GM18873 (cell line): ENCODE results near the gene SSR4.
"Not testable (repeated sequence)": the region's sequence is repeated elsewhere in the genome, so short reads cannot be mapped to it uniquely, and the experiment has no call there.

Experiments used
- ATAC-seq: cut with Tn5 transposase; IDR thresholded peaks from one replicate; pipeline ENCODE4 v1.9.1; 2021; ENCODE audit warnings: mild to moderate bottlenecking, moderate library complexity, moderate number of reproducible peaks; ENCODE audit not compliant: unreplicated experiment, low FRiP score

Gene SSR4

GRCh38 chrX:153794018-153794896 lies at the start of gene SSR4, which contains the start of gene IDH3G:
SSR4 (plus strand) TSS chrX:153794668; CDS start chrX:153794688, 20 bp downstream.
IDH3G (minus strand) TSS chrX:153794375; CDS start chrX:153794326, 49 bp downstream.
- peak; percentile 85 for ATAC-seq

- not testable (repeated sequence) for ATAC-seq
These were observed 49.4 kb upstream of the SSR4 start for GRCh38 chrX:153745067-153745433.

GRCh38 chrX:153746359-153746758 lies 48.1 kb upstream of the SSR4 start:
- no peak for ATAC-seq

- ATAC-seq: not testable (repeated sequence)
These were observed 47.5 kb upstream of the SSR4 start for GRCh38 chrX:153746991-153747390.

DNA sequence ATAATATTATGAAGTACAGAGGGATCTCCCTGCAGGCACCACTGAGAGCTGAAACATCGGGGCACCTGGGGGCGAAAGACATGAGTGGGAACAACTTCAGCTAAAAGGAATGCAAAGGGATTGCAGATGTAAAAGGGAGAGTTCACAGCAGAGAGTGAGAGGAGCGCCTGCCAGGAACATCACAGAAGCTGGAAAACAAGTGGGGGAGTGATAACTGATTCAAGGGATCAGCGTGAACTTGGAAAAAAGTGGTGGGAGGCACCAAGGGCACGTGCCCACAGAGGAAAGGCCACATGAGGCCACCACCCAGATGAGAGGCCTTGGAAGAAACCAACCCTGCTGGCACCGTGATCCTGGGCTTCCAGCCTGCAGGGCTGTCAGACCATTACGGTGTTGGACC lies 45.5 kb upstream of the SSR4 start:
- ATAC-seq: not testable (repeated sequence)

DNA sequence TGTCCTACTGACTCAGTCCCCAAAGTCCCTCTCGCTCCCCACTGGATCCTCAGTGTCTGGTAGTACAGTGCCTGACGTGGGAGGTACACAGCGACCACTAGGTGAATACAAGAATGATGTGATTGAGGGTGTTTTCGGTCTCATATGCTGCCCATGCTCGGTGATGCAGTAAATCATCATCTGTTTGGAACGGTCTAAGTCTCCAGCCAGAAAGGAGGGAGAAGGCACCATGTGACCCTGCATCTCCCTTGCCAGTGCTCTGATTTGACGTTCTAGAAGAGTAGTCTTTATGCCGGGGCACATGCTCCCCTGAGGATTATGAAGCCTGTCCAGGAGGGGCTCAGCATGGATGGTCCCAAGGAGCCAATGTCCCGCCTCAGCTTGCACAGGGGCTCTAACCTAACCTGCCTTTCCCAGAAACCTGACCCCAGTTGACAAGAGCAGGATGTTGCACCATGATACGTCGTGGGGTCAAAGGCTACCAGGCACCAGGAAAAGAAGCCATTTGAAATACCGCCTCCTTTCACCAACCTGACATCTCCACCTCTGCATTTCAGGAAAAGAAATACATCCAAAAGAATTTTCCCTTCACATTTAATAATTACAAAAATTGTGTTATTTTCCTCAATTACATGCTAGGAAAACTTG lies 44.2 kb upstream of the SSR4 start:
- no peak for ATAC-seq

DNA sequence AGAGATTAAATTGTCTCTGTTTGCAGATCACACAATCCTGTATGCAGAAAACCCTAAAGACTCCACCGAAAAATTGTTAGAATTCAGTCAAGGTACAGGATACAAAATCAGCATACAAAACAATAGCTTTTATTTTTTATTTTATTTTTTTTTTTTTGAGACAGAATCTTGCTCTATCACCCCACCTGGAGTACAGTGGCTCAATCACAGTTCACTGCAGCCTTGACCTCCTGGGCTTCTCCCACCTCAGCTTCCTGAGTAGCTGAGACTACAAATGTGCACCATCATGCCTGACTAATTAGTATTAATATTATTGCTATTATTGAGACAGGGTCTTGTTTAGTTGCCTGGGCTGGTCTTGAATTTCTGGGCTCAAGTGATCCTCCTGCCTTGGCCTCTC lies 39.3 kb upstream of the SSR4 start:
- no peak for ATAC-seq

- ATAC-seq: no peak
These were observed 32.6 kb upstream of the SSR4 start for GRCh38 chrX:153761863-153762262.

DNA sequence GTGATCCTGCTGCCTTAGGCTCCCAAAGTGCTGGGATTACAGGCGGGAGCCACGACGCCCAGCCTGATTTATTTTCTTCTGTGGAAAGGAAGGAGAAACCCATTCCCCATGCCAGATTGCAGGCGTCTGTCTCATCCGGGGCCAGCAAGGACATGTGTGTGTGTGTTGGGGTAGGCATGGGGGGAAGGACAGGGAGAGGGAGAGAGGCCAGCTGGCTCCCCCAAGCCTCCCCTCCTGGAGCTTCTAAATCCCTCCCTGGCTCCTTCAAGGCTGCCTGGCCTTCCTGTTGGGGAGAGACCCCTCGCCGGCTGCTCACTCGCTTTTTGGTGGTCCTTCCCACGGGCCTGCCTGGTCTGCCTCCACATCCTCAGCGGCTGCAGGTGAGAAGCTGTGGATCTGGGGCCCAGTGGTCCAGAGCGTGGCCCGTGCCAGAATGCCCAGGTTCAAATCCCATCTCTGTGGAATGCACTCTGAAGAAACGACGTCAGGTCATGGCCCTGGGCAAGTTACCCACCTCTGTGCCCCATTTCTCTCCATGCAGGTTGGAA lies 31.8 kb upstream of the SSR4 start:
- ATAC-seq: no peak

DNA sequence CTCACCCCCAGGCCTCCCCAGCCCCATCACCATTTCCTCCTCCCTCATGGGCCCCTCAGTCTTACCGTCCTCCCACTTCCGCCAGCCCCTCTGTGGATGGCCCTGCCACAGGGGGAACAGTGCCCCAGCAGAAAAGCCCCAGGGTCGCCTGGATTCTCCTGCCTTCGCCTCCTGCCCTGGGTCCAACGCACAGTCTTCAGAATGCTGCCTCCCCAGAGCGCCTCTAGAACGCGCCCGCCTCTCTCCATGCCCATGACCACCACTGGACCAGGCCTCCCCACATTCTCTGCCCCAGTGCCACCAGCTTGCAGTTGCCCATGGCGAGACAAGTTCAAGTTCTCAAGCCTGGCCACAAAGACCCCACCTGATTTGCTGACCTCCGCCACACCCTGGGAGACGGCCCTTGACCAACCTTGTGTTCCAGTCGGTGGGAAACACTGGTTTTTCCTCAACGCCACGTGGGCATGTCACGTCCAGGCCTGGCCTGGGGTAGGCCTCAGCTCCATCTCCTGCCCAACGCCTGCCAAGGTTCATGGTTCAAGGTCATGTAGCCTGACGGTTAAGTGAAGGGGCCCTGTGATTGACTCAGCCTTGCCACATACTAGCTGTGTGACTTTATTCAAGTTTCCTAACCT lies 31.1 kb upstream of the SSR4 start:
- ATAC-seq: no peak

DNA sequence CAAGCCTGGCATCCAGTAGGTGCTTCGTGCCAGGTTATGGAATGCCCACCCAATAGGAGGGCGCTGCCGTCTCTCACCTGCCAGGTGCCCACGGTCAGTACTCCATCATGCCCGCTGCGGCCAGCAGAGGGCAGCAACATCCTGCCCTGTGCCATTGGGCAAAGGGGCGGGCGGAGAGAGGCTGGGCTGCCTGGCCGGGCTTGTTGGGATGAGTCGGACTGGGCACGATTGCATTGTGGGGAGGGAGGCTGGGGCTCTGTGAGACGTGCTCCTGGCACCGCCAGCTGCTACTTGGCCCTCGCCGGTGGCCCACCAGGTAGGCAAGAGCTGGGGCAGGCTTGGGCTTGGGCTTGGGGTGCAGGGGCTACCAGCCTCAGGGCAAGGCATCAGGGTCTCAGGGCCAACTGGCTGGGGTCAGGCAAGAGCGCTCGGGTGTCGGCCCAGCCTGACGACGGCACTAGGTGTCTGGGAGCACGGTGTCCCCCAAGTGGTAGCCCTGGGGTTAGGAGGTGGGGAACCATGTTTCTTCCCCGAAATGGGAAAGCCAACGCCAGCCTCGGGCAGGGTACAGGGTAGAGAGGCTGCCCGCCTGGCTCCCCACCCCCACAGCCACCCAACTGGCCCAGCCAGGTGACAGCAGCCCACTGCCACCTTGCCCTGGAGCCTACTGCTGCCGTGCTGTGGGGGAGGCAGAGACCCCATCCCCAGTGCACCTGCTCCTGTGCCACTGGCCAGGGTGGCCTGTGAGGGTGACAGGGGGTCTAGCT lies 30.3 kb upstream of the SSR4 start, which contains the start of gene PLXNB3:
Gene PLXNB3, plus strand, starts transcription at position 261 of the 767 bp plus-strand sequence. CDS start 1,287 bp downstream, outside the sequence.
- ATAC-seq: peak; percentile 46

GRCh38 chrX:153764786-153765137 lies 29.7 kb upstream of the SSR4 start:
- no peak for ATAC-seq

DNA sequence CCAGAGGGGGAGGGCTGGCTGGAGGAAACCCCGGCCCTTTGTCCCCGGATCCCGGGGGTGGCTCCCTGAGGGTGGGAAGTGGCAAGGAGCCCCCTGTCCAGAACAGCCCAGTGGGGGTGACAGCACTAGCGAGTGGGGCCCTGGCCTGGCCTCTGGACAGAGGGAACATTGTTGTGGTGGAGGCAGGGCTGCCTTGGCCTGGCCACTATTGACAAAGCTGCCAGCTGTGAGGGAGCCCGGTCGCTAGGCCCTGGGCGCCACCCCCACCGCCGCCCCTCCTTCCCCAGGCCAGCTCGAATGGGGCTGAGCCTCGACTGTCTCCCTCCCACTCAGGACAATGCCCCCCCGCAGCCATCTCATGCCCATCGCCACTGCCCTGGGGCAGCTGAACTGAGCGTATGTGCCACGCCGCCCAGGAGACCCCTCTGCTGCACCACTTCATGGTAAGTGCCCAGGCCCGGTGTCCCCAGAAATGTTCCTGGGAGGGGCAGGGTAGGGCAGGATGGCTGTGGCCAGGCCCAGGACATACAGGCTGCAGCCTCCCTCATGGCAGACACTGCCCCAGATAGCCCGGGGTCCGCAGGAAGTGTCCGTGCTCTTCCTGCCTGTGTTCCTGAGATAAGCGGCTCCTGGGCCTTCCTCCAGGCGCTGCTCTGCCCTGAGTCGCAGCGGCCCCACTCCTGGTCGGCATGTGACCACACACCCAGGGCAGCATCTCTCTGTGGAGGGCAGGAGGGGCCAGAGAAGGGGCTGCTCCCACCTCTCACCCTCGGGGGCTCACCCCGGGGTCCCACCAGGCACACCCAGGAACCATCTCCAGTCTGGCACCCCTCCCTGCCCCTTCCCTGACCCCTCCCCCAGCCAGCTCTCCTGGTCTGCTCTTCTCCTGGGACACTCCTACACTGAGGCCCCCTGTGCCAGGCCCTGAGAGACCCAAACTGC lies 29.1 kb upstream of the SSR4 start:
- no peak for ATAC-seq

DNA sequence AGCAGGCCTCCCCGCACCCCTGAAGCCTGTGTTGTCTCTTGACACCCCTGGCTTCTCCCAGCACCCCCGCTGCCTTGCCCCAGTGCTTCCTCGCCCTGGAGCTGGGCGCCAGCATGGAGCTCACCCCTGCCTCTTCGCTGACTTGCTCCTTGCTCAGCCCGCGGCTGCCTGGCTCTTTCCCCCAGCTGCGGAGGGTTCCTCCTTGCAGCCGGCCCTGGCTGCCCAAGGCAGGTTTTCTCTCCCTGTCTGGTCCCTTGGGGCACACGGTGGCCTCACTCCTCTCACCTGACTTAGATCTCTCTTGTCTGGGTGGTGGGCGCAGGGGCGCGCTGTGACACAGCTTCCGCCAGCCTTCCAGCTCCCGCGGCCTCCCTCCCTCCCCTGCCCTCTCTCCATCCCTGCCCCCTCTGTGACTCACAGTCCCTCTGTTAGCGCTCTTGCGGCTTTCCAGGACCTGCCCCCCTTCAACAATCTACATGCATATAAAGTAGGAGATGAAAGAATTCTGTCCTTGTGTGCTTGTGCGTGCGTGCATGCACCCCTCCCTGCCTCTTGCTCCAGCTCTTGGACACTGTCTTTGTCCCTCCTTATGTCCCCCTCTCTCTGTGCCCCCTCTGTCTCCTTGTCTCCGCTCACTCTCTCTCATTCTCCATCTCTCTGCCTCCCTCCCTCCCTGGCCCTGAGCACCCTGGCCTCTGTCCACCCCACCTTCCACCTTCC lies 28.2 kb upstream of the SSR4 start:
- ATAC-seq: no peak

DNA sequence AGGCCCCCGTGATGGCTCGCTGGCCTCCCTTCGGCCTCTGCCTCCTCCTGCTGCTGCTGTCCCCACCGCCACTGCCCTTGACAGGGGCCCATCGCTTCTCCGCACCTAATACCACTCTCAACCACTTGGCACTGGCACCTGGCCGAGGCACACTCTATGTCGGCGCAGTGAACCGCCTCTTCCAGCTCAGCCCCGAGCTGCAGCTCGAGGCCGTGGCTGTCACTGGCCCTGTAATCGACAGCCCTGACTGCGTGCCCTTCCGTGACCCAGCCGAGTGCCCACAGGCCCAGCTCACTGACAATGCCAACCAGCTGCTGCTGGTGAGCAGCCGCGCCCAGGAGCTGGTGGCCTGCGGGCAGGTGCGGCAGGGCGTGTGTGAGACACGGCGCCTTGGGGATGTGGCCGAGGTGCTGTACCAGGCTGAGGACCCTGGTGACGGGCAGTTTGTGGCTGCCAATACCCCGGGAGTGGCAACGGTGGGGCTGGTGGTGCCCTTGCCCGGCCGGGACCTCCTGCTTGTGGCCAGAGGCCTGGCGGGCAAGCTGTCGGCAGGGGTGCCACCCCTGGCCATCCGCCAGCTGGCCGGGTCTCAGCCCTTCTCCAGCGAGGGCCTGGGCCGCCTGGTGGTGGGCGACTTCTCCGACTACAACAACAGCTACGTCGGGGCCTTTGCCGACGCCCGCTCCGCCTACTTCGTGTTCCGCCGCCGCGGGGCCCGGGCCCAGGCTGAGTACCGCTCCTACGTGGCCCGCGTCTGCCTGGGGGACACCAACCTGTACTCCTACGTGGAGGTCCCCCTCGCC lies 27.4 kb upstream of the SSR4 start:
- no peak for ATAC-seq

GRCh38 chrX:153767674-153768055 lies 26.8 kb upstream of the SSR4 start:
- ATAC-seq: no peak

- no peak for ATAC-seq
These were observed 25.9 kb upstream of the SSR4 start for GRCh38 chrX:153768311-153769157.
